Epithelial cell of prostate (primary cell): ENCODE results near the gene MYO3B.

Experiments used
- DNase-seq: peaks from one replicate; pipeline ENCODE4 v3.0.0-alpha.2; 2011; ENCODE audit warnings: low read depth, low spot score
- H3K27ac ChIP-seq: fragments of 450-650 bp; 2 replicates; pipeline ENCODE4 v1.5.1; 2017; ENCODE audit warnings: mild to moderate bottlenecking

The MYO3B gene

GRCh38 chr2:170228429-170228828 is 50.5 kb downstream of the MYO3B start:
- no peak for DNase-seq
- H3K27ac ChIP-seq: no peak overlapping the region

DNA sequence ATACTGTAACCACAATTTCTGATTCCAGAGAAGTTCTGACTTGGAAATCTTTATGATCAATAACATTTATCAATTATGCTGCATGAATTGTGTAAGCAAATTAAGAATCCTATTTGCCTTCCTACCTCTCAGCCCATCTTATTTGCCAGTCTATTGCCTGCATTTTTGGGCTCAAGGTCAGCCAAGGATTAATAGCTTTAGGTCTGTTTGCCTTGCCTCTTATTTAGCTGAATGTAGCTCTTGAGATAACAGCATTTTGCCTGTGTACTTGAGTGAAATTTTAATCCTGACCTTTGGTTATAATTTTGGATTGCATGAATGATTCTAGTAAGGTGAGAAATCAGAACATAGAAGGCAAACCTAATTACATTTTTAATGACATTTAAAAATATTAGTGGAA is 51.2 kb downstream of the MYO3B start:
- no peak for DNase-seq
- no peak overlapping the region for H3K27ac ChIP-seq

- no peak for DNase-seq
Observed at GRCh38 chr2:170229744-170230143, 51.8 kb downstream of the MYO3B start.

GRCh38 chr2:170235860-170236679 is 58.1 kb downstream of the MYO3B start:
- no peak for DNase-seq
- no peak overlapping the region for H3K27ac ChIP-seq

More at GRCh38 chr2:170229744-170230143, 51.8 kb downstream of the MYO3B start:
- no peak overlapping the region for H3K27ac ChIP-seq

DNA sequence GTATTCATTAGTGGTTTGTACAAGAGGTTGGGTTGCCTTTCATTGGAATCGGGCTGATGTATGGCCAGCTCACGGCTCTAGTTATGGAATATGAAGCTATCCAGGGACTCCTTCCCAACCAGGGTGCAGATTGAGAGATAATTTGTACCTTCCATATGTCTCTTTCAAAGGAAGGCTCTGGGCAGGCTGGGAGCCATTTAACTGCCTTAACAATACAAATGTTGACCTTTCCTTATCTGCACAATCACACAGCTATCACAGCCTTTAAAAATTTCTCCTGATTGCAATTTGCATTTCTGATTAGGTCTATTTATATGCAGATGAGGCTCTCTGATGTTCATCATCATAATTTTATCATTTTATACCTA is 58.7 kb downstream of the MYO3B start:
- no peak for DNase-seq
- no peak overlapping the region for H3K27ac ChIP-seq

GRCh38 chr2:170237572-170238120 is 59.7 kb downstream of the MYO3B start:
- no peak overlapping the region for H3K27ac ChIP-seq
- no peak for DNase-seq

GRCh38 chr2:170238776-170239175 is 60.8 kb downstream of the MYO3B start:
- H3K27ac ChIP-seq: no peak overlapping the region
- no peak for DNase-seq

GRCh38 chr2:170240629-170241028 is 62.7 kb downstream of the MYO3B start:
- no peak overlapping the region for H3K27ac ChIP-seq
- DNase-seq: no peak

DNA sequence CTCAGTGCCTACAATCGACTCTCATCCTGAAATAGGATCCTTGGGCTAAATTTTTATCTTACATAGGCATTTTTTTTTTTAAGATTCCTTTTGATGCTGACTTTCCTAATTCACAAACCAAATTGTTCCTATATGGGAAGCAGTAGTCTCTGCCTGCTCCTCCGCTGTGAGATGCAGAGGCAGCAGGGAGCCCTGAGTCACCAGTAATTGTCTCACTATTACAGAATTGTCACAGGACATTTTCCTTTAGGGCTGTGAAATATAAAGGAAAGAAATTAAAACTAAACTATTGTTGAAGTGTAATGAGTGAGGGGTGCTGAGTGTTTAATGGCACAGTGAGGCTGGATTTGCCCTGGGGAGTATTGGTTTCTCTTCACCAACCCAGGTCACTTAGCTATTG is 63.8 kb downstream of the MYO3B start:
- no peak for DNase-seq
- no peak overlapping the region for H3K27ac ChIP-seq

- H3K27ac ChIP-seq: no peak overlapping the region
- DNase-seq: no peak
Observed at GRCh38 chr2:170243118-170243837, 65.3 kb downstream of the MYO3B start.

DNA sequence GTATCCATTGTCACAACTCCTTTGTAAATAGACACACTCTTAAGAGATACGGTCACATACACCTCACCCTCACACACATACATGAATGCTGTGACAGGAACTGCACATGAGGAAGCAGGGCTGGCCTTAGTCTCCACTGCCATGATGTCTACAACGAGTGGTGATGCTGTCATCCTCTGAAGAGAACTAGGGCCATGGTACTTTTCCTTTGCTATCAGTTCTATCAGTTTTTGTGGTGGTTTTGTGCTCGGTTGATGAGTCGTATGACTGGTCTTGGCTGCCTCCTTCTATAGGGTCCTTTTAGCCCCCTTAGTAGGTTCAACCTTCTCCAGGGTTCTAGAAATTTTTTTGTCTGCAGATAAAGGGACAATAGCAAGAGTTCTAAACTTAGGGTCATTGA is 66.0 kb downstream of the MYO3B start:
- H3K27ac ChIP-seq: no peak overlapping the region
- DNase-seq: no peak

DNA sequence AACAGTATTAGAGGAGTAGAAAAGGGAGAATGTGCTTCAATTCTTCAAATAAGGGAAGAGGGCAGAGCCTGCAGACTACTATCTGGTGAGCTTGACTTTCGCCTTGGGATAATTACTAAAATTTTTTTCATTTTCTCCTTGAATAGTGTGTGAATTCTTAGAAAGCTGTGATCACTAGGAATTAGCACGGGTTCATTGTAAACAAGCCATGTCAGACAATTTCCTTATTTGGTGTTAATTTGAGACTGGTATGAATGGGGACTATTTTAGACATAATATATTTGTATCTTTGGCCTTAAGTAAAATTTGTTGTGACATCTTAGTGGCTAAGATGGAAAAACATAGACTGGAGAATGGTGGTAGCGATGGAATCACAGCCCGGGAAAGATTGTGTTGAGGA is 66.6 kb downstream of the MYO3B start:
- DNase-seq: no peak
- no peak overlapping the region for H3K27ac ChIP-seq

- no peak overlapping the region for H3K27ac ChIP-seq
- no peak for DNase-seq
Observed at GRCh38 chr2:170245312-170245711, 67.4 kb downstream of the MYO3B start.

DNA sequence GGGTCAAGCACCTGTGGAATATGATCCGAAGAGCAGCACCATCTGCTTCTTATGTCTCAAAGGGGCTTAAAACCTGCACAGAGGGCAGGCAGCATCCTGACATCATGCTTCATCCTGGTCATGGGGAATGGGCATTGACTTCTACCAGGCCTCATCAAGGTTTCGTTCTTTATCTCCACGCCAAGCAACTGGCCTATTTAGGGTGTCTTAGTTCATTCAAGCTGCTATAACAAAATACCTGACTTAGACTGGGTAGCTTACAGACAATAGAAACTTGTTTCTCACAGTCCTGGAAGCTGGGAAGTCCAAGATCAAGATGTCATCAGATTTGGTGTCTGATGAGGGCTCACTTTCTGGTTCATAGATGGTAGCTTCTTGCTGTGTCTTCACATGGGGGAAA is 69.4 kb downstream of the MYO3B start:
- no peak for DNase-seq
- no peak overlapping the region for H3K27ac ChIP-seq

GRCh38 chr2:170247882-170248393 is 70.0 kb downstream of the MYO3B start:
- no peak for DNase-seq

GRCh38 chr2:170248574-170249393 is 70.8 kb downstream of the MYO3B start:
- DNase-seq: no peak
- no peak overlapping the region for H3K27ac ChIP-seq

More at GRCh38 chr2:170247882-170248393, 70.0 kb downstream of the MYO3B start:
- no peak overlapping the region for H3K27ac ChIP-seq

DNA sequence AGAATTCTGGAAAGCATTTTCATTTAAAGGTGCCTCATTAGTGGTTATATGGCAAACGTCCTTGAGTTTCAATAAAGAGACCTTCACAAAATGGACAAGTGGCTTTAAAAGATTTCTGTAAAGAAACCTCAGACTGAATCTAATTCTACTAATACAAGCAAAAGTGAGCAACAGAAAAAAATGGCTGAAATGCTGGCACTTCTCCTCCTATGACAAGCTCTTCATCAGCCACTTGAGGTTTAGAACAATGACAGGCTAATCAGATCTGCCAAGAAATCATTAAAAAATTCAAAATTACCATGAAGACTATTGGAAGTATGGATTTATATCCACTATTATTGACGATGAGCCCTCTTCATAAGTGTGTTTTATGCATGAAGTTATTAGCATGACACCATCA is 71.8 kb downstream of the MYO3B start:
- DNase-seq: no peak
- H3K27ac ChIP-seq: no peak overlapping the region

- no peak for DNase-seq
- no peak overlapping the region for H3K27ac ChIP-seq
Observed at GRCh38 chr2:170250584-170250983, 72.6 kb downstream of the MYO3B start.

GRCh38 chr2:170252414-170252813 is 74.5 kb downstream of the MYO3B start:
- no peak overlapping the region for H3K27ac ChIP-seq
- DNase-seq: no peak

DNA sequence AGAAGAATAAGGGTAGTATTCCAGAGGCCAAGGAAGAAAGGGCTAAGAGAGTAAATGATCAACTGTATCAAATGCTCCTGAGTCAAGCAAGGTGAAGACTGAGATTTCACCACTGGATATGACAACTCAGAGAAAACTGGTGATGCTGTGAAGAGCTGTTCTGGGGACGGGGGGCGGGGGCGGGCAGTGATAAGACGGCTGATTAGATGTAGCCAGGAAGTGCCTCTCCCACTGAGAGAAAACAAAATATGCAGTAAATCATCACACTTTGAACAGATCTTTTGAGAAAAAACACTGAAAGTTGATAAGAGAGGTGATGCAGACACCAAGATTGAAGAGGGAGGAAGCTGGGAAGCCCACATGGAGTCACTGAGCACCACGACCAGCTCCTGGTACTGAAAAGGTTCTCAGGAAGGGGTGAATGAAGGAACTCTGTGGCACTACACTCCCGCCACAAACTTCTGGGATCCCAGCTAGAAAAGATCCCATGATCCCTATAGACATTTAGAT is 75.8 kb downstream of the MYO3B start:
- no peak overlapping the region for H3K27ac ChIP-seq
- no peak for DNase-seq
